Activated CD4-positive, CD25-positive, alpha-beta regulatory T cell treated with anti-CD3 and anti-CD28 coated beads, Interleukin-2, amount 50 U/mL, for 16 hours (primary cell): ENCODE measurements around the gene GMDS.

Source experiments
- DNase-seq: peaks from one replicate; pipeline ENCODE4 v3.0.0-alpha.2; 2020; ENCODE audit warnings: low read depth, low spot score

Gene GMDS

DNA sequence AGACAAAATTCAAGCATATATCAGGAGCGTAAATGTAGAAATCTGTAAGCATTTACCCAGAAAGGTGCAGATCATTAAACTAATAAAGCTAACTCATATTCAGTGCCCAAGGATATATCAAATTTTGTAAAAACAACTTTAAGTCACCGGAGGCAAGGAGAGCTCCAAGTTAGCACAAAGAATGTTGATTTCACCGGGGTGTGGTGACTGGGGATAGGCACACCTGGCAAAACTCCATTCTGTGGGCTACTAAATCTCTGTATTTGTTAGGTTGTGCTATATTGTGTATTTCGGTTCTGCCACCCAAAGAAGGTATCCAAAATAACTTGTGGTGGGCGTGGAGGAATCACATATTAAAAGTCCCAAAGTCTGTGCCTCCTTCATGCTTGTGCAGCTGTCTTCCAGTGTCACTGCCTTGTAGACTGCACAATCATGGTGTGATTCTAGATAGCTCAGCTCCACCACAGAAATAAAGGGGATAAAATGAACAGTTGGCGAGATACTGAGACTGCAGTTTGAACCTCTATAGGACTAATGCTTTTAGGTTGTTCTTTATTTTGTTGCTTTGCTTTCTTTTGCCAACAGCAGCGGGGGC, 111.6 kb downstream of the GMDS start:
- DNase-seq, result no peak

DNA sequence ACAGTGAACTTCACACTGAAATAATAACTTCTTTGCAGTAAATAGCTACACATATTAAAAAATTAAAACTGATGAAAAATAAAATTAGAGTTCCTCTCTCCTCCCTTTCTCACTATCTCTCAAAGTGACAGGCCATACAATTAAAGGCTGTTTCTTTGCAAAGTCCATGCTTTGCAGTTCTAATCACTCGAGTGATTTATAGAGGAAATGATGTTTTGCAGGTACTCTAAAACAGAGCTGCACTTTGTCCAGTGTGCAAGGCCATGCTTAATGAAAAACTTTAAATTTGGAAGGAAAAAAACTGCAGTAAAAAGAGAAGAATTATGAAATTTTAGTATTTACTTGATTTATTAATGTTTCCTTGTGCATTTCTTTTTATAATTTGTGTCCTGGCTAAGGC, 112.5 kb downstream of the GMDS start:
- DNase-seq, result no peak

DNA sequence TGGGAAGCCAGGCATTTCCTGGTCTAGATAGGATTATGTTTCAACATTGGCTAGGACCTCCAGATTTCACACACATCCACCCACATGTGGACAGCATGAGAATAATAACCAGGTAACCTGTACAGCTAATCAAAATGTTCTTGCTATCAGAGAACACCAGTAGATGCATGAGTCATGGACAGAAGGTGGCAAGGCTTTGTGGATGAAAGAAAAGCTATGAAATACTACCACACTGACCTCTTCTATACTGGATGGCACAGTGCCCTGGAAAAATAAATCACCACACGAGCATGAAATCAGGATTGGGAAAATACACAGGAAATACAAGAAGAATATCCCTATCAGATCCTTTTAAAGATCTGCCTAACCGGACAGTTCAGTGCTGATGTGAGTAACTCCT, 113.0 kb downstream of the GMDS start:
- no peak for DNase-seq

DNA sequence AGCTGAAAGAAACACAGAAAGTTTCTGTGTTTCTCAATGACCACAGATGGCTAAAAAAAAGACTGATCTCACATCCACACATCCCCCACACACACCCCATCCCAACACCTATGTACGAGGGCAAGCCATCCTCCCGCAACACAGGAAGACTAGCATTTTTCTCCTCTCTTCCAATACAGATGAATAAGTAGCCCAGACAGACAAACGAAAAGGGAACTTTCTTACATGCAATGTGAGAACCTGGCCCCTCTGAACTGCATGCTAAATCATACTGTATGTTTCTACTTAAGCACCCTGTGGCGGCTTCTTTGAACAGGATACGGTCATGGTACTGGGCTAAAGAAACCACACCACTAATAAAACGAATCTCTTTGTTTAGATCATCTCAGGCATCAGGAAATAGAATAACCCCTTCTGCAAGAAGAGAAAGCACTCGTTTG, 116.2 kb downstream of the GMDS start:
- DNase-seq, result no peak

DNA sequence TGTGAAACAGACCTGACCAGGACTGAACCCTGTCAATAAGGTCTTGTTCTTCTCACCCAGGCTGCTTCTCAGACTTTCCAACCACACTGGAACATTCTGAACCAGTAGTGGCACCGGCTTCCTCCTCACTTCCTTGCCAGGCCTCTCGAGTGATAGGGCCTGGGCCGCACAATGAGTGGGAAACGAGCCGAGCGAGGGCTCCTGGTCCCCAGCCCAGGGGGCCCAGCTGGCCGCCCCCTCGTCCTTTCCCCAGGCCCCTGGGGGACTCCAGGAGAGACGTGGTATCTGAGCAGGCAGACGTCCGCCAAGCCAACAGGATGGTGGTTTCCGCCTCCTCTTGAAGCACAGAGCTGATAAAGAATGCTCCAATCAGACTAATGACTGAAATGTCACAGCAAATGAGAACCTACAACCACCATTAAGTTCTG, 117.9 kb downstream of the GMDS start:
- DNase-seq, result no peak

DNA sequence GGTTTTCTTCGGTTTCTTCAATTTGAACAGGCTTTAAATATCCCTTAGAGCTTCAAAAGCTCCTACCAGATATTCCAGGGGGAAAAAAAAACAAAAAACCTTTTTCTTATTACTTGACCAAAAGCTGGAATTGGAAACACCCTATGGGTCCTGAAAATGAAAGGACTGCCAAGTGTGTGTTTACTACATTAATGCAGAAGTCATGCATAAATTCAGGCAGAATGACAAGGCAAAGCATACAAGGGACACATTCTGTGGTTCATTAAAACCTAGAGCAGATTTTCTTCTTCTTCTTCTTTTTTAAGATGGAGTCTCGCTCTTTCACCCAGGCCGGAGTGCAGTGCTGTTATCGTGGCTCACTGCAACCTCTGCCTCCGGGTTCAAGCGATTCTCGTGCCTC, 119.1 kb downstream of the GMDS start:
- no peak for DNase-seq

DNA sequence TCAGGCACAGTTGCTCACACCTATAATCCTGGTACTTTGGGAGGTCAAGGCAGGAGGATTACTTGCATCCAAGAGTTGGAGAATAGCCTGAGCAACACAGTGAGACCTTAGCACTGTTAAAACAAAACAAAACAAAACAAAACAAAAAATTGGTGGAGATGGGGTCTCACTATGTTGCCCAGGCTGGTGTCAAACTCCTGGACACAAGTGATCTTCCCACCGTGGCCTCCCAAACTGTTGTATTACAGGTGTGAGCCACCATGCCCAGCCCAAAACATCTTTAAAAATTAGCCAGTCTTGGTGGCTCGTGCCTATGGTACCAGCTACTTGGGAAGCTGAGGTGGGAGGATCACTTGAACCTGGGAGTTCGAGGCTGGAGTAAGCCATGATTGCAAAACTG, 120.2 kb downstream of the GMDS start:
- DNase-seq, result no peak

DNA sequence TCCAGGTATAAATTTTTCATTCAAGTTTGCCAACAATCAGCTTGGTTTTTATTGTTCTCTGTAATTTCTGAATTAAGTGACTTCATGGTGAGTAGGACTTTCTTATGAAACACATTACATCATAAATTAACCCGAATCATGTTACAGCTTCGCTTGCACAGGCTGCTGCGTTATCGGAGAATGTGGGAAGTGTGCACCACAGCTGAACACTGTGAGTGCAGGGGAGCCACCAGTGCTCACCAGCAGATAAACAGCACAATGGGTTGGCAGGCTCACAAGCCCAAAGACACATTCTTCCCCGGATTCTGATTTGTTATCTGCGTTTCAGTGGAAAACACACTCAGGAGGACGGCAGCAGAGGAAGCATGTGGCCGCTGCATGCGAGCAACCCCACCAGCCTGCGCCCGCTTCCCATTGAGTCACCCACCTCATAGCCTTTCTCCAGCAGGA, 121.1 kb downstream of the GMDS start:
- no peak for DNase-seq

DNA sequence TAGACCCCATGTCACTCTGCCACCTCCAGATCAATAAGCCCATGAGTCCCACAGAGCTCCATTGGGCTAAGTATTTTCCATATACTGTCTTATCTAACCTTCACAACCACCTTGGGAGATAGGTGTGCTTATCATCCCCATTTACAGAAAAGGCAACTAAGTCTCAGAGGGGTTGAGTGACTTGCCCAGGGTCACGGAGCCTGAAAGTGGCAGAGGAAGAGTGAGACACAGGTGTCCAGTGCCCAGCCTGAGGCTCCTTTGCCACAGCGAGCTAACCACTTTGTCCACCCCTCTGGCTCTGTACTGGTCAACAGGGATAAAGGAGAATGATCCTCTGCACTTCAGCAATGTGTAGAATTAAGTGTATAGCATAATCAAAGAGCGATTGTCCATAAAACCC, 124.5 kb downstream of the GMDS start:
- DNase-seq, result no peak

DNA sequence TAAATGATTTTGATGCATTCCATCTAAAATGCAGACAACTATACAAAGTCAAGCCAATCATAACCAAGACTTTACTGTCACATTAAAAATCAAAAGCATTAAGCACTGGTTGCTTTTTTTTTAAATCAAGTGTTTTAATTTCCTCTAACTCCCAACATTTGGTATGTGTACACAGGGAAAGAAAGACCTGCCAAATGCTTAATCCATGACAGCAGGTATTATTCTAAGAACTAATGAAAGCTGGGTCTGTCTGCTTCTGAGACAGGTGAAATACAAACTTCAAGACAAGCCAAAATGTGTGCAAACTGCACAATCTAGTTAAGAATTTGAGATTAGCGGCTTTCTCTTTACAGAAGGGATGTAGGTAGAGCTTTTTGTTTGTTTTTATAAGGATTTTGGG, 126.1 kb downstream of the GMDS start:
- DNase-seq, result no peak

DNA sequence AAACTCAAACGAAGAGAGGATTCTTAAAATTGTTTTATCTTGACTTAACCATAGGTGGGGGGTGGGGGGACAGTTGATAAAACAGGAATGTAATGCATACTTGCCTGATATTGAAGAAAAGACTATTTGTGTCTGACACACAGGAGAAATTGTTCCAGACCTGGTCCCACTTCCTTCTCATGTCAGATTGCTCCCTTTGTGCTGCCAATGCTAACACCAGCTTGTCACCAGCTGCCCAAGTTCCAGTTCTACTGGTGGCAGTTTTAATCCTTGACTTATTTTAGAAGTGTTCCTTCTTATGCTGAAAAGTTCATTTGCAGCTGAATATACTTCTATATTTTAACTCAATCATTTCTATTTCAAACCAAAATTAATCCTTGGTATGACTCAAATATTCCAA, 127.3 kb downstream of the GMDS start:
- DNase-seq, result no peak

DNA sequence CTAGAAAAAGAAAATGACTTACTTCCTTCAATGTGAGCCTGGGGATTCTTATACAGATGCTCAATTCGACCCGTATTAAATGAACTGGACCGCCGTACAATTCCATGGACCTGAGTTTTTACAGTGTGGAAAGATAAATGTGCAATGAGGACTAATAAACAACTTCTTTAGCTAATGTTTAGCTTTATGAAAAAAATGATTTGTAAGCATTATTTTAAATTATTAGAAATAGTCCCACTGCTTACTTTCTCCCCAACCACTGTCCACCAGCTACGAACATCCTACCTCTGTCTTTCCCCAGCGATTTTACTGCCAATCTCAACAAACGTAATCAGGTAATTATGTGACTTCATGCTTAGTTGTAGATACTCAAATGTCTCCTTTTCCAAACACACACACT, 128.0 kb downstream of the GMDS start:
- no peak for DNase-seq

DNA sequence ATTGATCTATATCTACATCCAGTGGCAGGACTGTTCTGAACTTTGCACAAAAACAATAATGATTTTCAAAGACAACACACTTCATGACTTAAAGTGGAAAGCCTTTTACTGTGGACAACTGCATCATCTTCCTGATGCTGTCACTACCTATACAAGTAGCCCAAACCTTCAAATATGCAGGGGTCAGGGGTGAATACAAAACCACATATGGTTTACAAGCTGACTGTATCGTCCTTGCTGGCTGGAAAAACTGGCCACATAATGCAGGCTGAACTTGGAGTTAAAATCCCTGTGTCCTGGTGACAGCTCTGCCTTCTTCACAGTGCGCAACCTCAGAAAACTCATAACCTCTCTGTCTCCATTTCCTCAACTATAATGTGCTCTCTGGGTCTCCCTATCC, 128.9 kb downstream of the GMDS start:
- no peak for DNase-seq

DNA sequence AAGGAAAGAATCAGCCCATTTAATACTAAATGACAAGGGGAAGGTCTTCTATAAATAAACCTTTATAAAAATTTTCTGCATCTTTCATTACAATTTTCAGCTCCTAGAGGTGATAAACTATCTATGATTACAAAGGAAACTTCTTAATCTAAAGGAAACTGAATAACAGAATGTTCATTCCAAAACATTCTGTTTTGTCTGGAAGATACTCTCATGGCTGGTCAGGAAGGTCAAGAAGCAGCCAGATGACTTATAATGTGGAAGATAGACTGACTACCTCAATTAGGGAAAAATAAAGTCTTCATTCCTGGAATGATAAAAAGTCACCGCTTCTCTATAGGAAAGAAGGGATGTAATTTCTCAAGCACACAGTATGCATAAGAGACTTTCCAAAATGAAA, 131.3 kb downstream of the GMDS start:
- no peak for DNase-seq

DNA sequence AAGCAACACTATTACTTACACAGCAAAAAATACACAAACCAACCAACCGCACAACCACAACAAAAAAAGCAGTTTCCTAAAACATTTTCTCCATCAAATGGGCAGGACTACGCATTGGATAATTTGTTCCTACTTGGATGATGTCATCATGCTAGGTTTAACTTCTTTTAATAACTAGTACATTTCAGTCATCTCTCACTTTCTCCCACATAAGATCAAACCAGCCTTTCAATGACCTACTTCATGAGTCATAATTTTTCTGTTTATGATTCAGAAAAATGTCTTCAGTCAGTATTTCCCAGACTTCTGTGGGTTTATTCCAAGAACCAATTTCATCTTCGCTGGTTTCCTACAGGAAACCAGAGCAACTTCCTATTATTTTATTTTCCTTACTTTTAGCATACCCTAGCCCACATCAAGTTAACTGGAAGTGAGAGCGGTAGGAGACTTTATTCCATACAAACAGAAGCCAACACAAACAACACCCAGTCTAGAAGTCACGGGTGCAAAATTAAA, 134.2 kb downstream of the GMDS start:
- DNase-seq, result no peak

DNA sequence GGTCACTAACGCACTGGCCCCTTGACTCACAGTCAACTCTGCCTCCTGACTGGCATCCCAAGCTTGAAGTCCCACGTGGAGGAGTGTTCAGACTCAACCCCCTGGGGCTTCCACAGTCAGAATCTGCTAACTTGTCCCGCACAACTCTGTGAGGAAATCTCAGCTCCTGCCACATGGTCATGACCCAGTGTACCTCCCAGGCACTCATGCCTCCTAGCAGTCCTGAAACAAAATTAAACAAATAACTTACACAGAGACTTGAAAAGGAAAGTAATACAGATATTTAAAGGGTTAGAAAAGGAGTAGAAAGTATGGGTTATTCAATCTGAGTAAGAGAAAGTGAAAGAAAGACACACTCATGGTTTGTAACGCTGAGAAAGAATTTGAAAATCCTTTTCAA, 134.9 kb downstream of the GMDS start:
- no peak for DNase-seq

DNA sequence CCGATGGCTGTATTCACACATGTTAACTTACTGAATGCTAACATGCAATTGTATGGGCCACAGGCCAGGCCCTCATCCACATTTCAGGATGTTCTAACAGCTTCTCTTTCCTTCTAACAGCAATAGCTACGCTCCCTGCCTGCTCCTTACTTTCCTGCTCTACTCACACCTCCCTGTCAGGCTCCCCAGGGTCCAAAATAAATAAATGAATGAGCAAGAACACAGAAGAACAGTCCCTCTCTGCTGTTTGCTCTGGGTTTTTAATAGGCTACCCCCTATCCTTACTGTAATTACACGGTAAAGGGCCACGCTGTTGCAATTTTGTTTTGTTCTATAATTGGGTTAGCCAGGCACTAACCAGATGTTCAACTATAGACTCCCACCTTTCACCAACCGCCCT, 135.6 kb downstream of the GMDS start:
- no peak for DNase-seq

DNA sequence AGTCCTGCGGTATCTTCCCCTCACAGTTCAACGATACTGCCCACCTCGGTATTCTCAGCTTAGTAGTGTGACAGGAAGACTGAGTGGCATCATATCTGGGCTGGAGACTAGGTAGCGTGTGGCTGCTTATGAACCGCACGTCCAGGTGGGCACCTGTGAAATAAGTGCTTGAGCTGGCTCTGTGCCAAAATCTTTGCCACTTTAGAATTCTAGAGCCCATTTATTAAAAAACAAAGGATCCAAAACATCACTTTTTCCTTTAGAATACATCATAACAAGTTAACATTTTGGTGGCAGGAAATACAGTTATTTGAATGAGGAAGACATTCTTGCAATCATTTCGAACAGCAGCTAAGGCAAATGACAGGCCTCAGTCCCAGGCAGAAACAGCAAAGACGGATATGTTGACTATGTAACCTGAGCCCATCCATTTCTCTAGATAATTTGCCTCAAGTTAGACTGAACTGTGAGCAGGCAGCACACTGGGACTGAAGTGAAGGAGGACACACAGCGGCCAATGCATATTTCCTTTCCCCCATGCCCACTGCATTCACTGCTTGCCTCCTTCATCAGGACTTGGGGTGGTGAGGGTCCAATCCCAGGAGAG, 136.6 kb downstream of the GMDS start:
- DNase-seq, result no peak

DNA sequence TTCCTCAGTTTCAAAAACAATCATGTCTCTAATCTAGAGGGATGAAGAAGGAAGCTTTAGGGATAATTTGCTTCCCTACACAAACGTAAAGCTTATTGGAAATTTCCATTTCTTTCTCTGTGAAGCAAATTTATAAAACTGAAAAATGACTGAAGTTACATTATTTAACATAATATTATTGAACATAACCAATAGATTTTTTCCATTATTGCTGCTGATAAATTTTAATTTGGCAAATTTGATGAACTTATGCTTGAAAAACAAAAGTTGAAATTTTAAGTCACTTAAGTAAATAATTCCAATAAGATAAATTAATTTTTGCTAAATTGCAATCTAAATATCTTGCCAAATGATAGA, 140.9 kb downstream of the GMDS start:
- DNase-seq, result no peak

DNA sequence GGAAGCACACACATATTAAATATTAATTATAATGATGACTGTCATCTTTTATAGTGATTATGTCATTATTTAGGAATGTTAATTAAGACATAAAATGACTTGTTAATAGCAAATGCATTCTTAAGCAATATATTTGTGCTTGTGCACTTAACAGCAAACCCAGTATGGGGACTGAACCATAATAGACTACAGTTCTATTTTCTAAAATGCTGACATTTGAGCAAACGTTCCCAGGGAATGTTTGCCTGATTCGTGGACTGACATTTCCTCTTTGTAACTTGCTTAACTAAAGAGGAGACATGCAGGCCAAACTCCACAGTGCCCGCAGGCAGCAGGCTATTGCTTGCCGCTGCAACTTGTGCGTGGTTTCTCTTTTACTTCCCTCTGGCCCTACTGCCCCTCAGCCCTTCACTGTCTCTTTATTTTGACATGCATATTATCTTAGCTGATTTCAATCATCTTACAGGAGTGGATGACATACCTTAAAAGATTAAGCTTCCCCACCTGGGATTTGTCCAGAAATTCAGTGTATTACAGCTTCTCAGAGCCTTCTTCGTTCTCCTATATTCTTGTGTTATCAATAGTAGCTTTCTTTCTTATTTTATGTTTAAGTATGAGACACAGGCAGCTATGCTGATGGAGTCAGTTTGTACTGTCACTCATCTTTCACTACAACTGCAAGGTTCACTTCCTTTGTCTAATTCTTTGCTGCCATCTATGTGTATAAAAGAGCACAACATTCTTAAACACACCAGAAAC, 141.5 kb downstream of the GMDS start:
- no peak for DNase-seq

DNA sequence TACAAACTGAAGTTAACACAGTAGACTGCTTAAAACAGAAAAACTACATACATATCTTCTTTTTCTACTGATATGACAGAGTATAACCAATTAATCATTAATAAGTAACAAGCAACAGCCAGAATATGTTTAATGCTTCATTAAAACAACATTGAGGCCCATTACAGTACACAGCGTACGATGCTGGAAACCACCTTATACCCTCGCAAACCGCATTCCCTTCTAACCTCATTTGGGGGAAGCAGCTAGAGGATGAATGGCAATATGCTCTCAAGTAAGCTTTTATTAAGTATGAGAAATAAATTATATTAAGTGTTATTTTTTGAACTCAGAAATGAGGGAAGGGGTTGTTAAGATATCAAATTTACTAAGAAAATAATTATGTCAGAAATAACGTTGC, 142.4 kb downstream of the GMDS start:
- DNase-seq, result no peak

DNA sequence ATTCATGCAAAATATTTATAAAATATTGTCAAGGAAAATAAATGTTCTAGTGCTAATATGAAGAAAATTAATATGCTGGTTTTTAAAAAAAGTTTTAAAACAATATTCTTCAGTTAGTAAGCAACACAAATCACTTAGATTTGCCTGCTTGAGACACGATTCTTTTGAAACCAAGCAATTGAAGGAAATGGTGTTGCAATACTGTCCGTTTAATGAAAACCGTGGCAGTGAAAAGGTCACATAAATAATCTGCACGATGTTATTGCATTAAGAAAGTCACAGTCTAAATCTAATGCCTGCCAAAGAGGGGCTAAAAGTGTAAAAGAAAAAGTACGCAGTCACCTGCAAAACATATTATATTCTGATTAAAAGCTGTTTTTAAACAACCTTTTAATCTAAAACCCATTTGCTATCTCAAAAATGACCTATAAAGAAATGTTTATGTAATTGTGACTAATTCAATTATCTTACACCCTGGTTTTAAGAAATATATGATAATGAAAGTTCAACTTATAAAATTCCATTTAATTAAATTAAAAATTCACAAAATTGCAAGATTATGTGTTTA, 143.0 kb downstream of the GMDS start:
- no peak for DNase-seq

DNA sequence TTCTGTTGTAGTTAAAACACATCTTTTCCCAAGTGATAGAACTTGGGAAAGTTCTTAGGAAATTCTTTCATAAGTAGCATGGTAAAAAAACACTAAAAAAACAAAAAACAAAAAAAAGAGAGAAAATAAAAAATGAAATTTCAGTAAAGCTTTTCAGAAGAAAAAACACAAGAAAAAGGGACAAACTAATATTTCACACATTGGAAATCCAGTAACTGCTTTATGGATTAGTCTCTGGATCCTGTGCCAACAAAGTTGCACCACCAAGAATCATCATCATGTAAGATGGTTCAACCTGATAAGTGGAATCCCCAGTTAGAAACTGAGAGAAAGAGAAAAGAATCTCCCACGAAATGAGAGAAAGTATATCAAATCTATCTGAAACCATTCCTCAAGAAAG, 144.2 kb downstream of the GMDS start:
- DNase-seq, result no peak
